Hair follicle dermal papilla cell (primary cell): ENCODE measurements around the gene PZP. TPM values are rescaled to one million over a fixed set of nuclear protein-coding genes. Genes with fewer than 3 reads are reported as not detected.

Experiments used
- total RNA-seq: library from RNA; depleted of rRNA; stranded (reverse); fragments of >200 nt; gene quantifications from 2 replicates; pipeline ENCODE4 v1.2.3, GENCODE V29; 2012

The PZP gene
- not detected in 2 replicates for total RNA-seq

GRCh38 chr12:9208229-9208628 lies at the start of gene PZP:
TSS of gene PZP (minus strand) at chr12:9208395. CDS start at chr12:9208341, 54 bp downstream.

GRCh38 chr12:9115731-9116559 lies 92.2 kb downstream of the PZP start, which contains the start of gene A2M:
TSS of gene A2M (minus strand) at chr12:9115919. CDS start at chr12:9115849, 70 bp downstream.

Other genes with a start within 250 kb of the PZP start
- gene KLRG1, start 218.8 kb downstream of the PZP start, total RNA-seq: 0.61 and 1.1 TPM in 2 replicates
- gene A2M, start 92.5 kb downstream of the PZP start, total RNA-seq: 4.6 and 10.2 TPM in 2 replicates